ENCODE data around the gene NPAS2. TPM values are rescaled to one million over a fixed set of nuclear protein-coding genes. Genes with fewer than 3 reads are reported as not detected.

The NPAS2 gene
- total RNA-seq, 5 donors from 2014 or later (not counting 1 experiment from before 2014, with no cell fraction given): 3.5 to 9.5 (median 4.4) TPM

DNA sequence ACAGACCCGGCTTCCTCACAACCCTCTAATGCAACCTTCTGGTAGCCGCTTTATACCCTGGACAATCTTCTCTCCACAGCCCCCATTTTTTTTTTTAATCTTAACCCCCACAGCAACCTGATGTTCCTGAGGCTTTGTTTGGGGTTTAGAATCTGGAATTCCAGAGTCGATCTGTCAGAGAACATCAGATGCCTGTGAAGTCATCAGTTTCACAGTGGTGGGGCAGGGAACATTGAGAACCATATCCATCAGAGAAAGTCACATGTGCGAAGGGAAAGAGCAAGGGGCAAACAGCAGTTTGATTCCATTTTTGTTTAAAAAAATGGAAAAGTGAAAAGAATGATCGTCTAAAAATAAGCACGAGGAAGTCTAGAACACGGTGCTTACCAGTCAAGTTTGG lies 20.6 kb downstream of the NPAS2 start:
- H3K27me3 Mint-ChIP-seq: peaks cover 3 to 4% of the 10 kb centered on the region in 2 donors
- no peak overlapping the region for H3K4me3 ChIP-seq (ENCODE audit: control insufficient read depth in 1 of 2, extremely low read depth in 1 of 2, low read length in 1 of 2)
- H3K36me3 Mint-ChIP-seq: no peaks in the 10 kb centered on the region
- no peaks in the 10 kb centered on the region for H3K9me3 Mint-ChIP-seq
- H3K27me3 ChIP-seq (replicated peaks in 1 of 2; ENCODE audit: control insufficient read depth in 2 of 2, extremely low read depth in 1 of 2, insufficient read depth in 2 of 2, low read length in 1 of 2): peaks cover 0 to 16% of the 10 kb centered on the region in 2 experiments
- WGBS (ENCODE audit: insufficient coverage): 68% methylated on average over 4 of the region's 7 CpGs
- no peaks in the 10 kb centered on the region for H3K36me3 ChIP-seq (ENCODE audit: control insufficient read depth in 2 of 2, extremely low read depth in 1 of 2, insufficient read depth in 1 of 2, low read length in 1 of 2)
- no peaks in the 10 kb centered on the region for H3K4me1 Mint-ChIP-seq
- POLR2A ChIA-PET: no interaction called here
- H3K27ac Mint-ChIP-seq: no peak overlapping the region
- no peaks in the 10 kb centered on the region for H3K4me1 ChIP-seq (ENCODE audit: control insufficient read depth in 1 of 2, extremely low read depth in 1 of 2, insufficient read depth in 2 of 2, low read length in 2 of 2)
- ATAC-seq (replicated peaks in 1 of 4) (no peak), DNase-seq (no peak)
- H3K4me3 Mint-ChIP-seq: no peak overlapping the region
- no peak overlapping the region for H3K27ac ChIP-seq (ENCODE audit: low read length)
- no peaks in the 10 kb centered on the region for H3K9me3 ChIP-seq
- CTCF ChIA-PET: interaction anchor here in 1 of 2 donors (0.6 kb wide), 1 partner anchor 220 kb away, joined by 7 read pairs; no protein-coding TSS in a partner anchor

DNA sequence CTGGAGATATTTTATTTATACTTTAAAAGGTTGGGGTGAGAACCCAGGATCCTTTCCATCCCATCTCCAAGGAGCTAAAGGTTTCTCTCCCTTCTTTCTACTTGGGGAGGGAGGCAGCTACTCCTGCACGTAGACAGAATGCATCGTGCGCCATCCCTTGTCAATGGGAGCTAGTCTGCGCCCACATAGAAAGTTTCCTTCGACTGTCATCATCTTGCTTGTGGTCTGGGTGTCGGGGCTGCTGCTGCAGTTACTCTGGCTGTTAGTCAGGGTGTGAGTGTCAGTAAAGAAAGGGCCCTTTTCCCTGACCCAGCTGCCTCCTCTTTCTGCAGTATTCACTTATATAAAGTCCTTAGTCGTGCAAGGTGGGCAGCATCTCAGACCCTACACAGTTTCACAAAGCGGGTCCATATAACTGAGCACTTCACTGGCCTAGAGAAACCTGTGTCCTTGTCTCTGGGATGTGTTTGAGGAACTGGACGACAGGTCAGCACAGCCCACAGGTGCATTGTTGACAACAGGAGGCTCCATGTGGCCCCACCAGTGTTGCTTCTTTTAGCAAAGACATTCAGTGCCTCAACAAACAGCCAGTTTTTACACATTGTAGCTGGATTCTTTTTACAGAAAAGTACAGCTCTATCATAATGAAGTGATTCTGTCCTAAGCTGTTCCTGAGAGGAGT lies 22.4 kb downstream of the NPAS2 start:
- Mint-ChIP-seq H3K27me3 (no peaks in the 10 kb centered on the region), H3K27ac (no peak overlapping the region), H3K4me1 (no peaks in the 10 kb centered on the region), H3K4me3 (no peak overlapping the region), H3K36me3 (no peaks in the 10 kb centered on the region), H3K9me3 (no peaks in the 10 kb centered on the region)
- Histone ChIP-seq H3K4me1 (ENCODE audit: control insufficient read depth in 1 of 2, extremely low read depth in 1 of 2, insufficient read depth in 2 of 2, low read length in 2 of 2) (no peaks in the 10 kb centered on the region), H3K36me3 (ENCODE audit: control insufficient read depth in 2 of 2, extremely low read depth in 1 of 2, insufficient read depth in 1 of 2, low read length in 1 of 2) (no peaks in the 10 kb centered on the region), H3K9me3 (no peaks in the 10 kb centered on the region), H3K27me3 (replicated peaks in 1 of 2; ENCODE audit: control insufficient read depth in 2 of 2, extremely low read depth in 1 of 2, insufficient read depth in 2 of 2, low read length in 1 of 2) (peaks cover 0 to 16% of the 10 kb centered on the region in 2 experiments), H3K4me3 (ENCODE audit: control insufficient read depth in 1 of 2, extremely low read depth in 1 of 2, low read length in 1 of 2) (no peak overlapping the region), H3K27ac (ENCODE audit: low read length) (no peak overlapping the region)
- ChIA-PET CTCF (no interaction called here), POLR2A (no interaction called here)
- DNase-seq (no peak), ATAC-seq (replicated peaks in 1 of 4) (no peak)
- 85% methylated on average over 2 of the region's 9 CpGs for WGBS (ENCODE audit: insufficient coverage)

DNA sequence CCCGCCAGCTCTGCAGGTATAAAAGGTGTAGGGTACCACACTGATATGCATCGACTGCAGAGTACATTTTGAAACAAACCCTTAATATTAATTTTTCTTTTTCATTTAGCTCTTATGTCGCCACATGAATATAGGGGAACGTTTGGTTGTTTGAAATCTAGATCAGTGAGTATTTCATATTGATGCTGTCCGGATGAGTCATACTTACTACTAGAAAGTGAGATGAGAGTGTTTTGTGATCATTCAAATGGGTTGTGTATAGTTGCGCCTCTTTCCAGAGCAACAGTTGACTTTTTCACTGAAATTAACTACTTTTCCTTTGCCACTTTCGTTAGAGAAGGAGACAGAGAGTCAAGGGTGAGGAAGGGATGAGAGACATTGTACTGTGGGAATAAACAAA lies 24.6 kb downstream of the NPAS2 start:
- H3K27ac ChIP-seq (ENCODE audit: low read length): no peak overlapping the region
- no peak overlapping the region for H3K4me3 Mint-ChIP-seq
- peaks cover 2 to 19% of the 10 kb centered on the region in 2 experiments for H3K27me3 ChIP-seq (replicated peaks in 1 of 2; ENCODE audit: control insufficient read depth in 2 of 2, extremely low read depth in 1 of 2, insufficient read depth in 2 of 2, low read length in 1 of 2)
- no peaks in the 10 kb centered on the region for H3K36me3 ChIP-seq (ENCODE audit: control insufficient read depth in 2 of 2, extremely low read depth in 1 of 2, insufficient read depth in 1 of 2, low read length in 1 of 2)
- no peak for ATAC-seq (replicated peaks in 1 of 4)
- no peaks in the 10 kb centered on the region for H3K9me3 ChIP-seq
- WGBS (ENCODE audit: insufficient coverage): 35% methylated on average over 2 of the region's 7 CpGs
- peaks cover 0 to 2% of the 10 kb centered on the region in 2 donors for H3K27me3 Mint-ChIP-seq
- H3K36me3 Mint-ChIP-seq: no peaks in the 10 kb centered on the region
- H3K9me3 Mint-ChIP-seq: no peaks in the 10 kb centered on the region
- no peaks in the 10 kb centered on the region for H3K4me1 ChIP-seq (ENCODE audit: control insufficient read depth in 1 of 2, extremely low read depth in 1 of 2, insufficient read depth in 2 of 2, low read length in 2 of 2)
- no peak for DNase-seq
- POLR2A ChIA-PET: no interaction called here
- CTCF ChIA-PET: no interaction called here
- H3K4me1 Mint-ChIP-seq: no peaks in the 10 kb centered on the region
- no peak overlapping the region for H3K27ac Mint-ChIP-seq
- no peak overlapping the region for H3K4me3 ChIP-seq (ENCODE audit: control insufficient read depth in 1 of 2, extremely low read depth in 1 of 2, low read length in 1 of 2)

DNA sequence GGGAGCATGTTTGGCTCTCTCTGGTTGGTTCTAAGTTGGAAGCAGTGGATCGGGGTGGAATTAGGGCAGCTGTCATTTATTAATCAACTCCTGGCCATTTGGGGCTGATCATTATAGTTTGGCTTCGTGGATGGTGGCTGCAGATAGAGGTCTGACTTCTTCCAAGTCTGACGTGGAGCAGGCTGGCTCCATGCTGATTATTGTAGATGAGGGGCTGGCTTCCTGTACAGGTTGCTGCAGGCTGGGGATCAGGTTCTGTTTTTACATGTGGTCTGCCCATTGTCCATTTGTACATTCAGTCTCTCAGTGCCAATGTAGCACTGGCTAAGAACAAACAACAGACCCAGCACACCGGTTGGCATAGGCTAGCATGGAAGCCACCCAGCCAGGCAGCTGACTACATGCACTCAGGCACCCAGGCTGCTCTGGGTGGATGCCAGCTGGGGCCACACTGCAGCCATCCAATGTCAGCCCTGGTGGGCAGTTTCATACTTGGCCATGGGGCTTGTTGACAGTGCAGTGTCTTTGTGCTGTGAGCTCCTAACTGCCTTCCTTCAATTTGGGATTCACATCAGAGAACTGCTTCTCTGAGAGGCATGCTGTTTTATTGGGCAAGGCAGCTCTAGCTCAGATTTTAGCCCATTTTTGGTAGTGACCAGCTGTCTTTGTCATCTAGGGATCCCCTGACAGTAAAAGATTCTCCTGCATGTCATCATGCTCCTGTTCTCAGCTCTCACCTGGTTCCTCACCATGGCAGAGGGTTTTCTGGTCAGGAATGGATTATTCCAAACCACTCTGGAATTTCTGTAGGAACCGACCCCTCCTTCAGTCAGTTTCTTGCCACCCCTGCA lies 25.4 kb downstream of the NPAS2 start:
- Mint-ChIP-seq H3K9me3 (no peaks in the 10 kb centered on the region), H3K27ac (no peak overlapping the region), H3K27me3 (peaks cover 0 to 3% of the 10 kb centered on the region in 2 donors), H3K36me3 (no peaks in the 10 kb centered on the region), H3K4me1 (no peaks in the 10 kb centered on the region), H3K4me3 (no peak overlapping the region)
- H3K4me1 ChIP-seq (ENCODE audit: control insufficient read depth in 1 of 2, extremely low read depth in 1 of 2, insufficient read depth in 2 of 2, low read length in 2 of 2): no peaks in the 10 kb centered on the region
- ChIA-PET CTCF (interaction anchor here in 1 of 2 donors (0.7 kb wide), 1 partner anchor 1280 kb away, joined by 3 read pairs; no protein-coding TSS in a partner anchor), POLR2A (no interaction called here)
- WGBS (ENCODE audit: insufficient coverage): 86% methylated on average over 3 of the region's 5 CpGs
- H3K27ac ChIP-seq (ENCODE audit: low read length): no peak overlapping the region
- H3K36me3 ChIP-seq (ENCODE audit: control insufficient read depth in 2 of 2, extremely low read depth in 1 of 2, insufficient read depth in 1 of 2, low read length in 1 of 2): no peaks in the 10 kb centered on the region
- H3K27me3 ChIP-seq (replicated peaks in 1 of 2; ENCODE audit: control insufficient read depth in 2 of 2, extremely low read depth in 1 of 2, insufficient read depth in 2 of 2, low read length in 1 of 2): peaks cover 2 to 19% of the 10 kb centered on the region in 2 experiments
- no peaks in the 10 kb centered on the region for H3K9me3 ChIP-seq
- DNase-seq (no peak), ATAC-seq (replicated peaks in 1 of 4) (no peak)
- no peak overlapping the region for H3K4me3 ChIP-seq (ENCODE audit: control insufficient read depth in 1 of 2, extremely low read depth in 1 of 2, low read length in 1 of 2)

DNA sequence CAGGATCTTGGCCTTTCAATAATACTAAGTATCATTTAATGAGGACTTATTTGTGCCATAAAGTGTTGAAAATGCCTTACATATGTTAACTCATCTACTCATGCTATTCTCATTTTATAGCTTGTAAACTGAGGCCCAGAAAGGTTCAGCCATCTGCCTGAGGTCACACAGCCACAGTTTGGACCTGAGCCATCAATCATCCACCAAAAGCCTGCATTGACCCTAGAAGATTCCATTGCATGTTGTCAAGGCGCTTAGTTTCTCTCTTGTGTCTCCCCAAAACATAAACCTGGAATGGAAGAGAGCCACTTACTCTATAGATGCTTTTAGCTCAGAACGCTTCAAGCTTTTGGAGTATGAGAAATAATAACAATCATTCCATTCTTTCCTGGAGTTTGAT lies 26.8 kb downstream of the NPAS2 start:
- no peaks in the 10 kb centered on the region for H3K9me3 Mint-ChIP-seq
- H3K4me1 Mint-ChIP-seq: no peaks in the 10 kb centered on the region
- ChIA-PET POLR2A (no interaction called here), CTCF (no interaction called here)
- Histone ChIP-seq H3K36me3 (ENCODE audit: control insufficient read depth in 2 of 2, extremely low read depth in 1 of 2, insufficient read depth in 1 of 2, low read length in 1 of 2) (no peaks in the 10 kb centered on the region), H3K9me3 (no peaks in the 10 kb centered on the region), H3K4me1 (ENCODE audit: control insufficient read depth in 1 of 2, extremely low read depth in 1 of 2, insufficient read depth in 2 of 2, low read length in 2 of 2) (no peaks in the 10 kb centered on the region), H3K4me3 (ENCODE audit: control insufficient read depth in 1 of 2, extremely low read depth in 1 of 2, low read length in 1 of 2) (no peak overlapping the region), H3K27me3 (replicated peaks in 1 of 2; ENCODE audit: control insufficient read depth in 2 of 2, extremely low read depth in 1 of 2, insufficient read depth in 2 of 2, low read length in 1 of 2) (peaks cover 2 to 19% of the 10 kb centered on the region in 2 experiments), H3K27ac (ENCODE audit: low read length) (no peak overlapping the region)
- no peak overlapping the region for H3K27ac Mint-ChIP-seq
- no CpG with 5 or more reads among the region's 2 CpGs for WGBS (ENCODE audit: insufficient coverage)
- no peak overlapping the region for H3K4me3 Mint-ChIP-seq
- H3K36me3 Mint-ChIP-seq: no peaks in the 10 kb centered on the region
- H3K27me3 Mint-ChIP-seq: peaks cover 0 to 3% of the 10 kb centered on the region in 2 donors
- DNase-seq (no peak), ATAC-seq (replicated peaks in 1 of 4) (no peak)

DNA sequence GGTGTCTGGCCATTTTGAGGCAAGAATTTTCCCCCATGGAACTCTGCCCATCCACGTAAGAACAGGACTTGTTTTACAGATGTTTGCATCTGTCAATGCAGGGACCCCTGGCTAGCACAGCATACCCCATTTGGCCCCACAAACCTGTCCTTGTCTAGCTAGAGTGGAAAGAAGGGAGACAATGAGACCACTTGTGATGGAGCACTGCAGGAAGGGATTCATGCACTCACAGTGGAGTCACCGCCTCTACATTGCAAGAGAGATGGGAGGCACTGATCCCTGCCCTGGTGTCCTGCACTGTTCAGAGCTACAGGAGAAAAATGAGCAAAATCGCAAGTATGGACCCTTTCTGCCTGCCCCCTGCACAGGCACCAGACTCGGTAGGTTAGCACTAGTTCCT lies 32.5 kb downstream of the NPAS2 start:
- CTCF ChIA-PET: interaction anchor here in 1 of 2 donors (0.5 kb wide), 1 partner anchor 117 kb away, joined by 3 read pairs; no protein-coding TSS in a partner anchor
- 100% methylated on average over 2 of the region's 4 CpGs for WGBS (ENCODE audit: insufficient coverage)
- POLR2A ChIA-PET: no interaction called here

More for the DNA sequence above, 32.5 kb downstream of the NPAS2 start:
- no peaks in the 10 kb centered on the region for H3K36me3 Mint-ChIP-seq
- no peaks in the 10 kb centered on the region for H3K9me3 Mint-ChIP-seq
- ATAC-seq (replicated peaks in 1 of 4) (no peak), DNase-seq (no peak)
- Histone ChIP-seq H3K36me3 (ENCODE audit: control insufficient read depth in 2 of 2, extremely low read depth in 1 of 2, insufficient read depth in 1 of 2, low read length in 1 of 2) (no peaks in the 10 kb centered on the region), H3K27ac (ENCODE audit: low read length) (no peak overlapping the region), H3K4me1 (ENCODE audit: control insufficient read depth in 1 of 2, extremely low read depth in 1 of 2, insufficient read depth in 2 of 2, low read length in 2 of 2) (no peaks in the 10 kb centered on the region), H3K27me3 (replicated peaks in 1 of 2; ENCODE audit: control insufficient read depth in 2 of 2, extremely low read depth in 1 of 2, insufficient read depth in 2 of 2, low read length in 1 of 2) (peaks cover 2 to 3% of the 10 kb centered on the region in 2 experiments), H3K9me3 (no peaks in the 10 kb centered on the region), H3K4me3 (ENCODE audit: control insufficient read depth in 1 of 2, extremely low read depth in 1 of 2, low read length in 1 of 2) (no peak overlapping the region)
- no peak overlapping the region for H3K27ac Mint-ChIP-seq
- H3K4me3 Mint-ChIP-seq: no peak overlapping the region
- peaks cover 0 to 3% of the 10 kb centered on the region in 2 donors for H3K27me3 Mint-ChIP-seq
- H3K4me1 Mint-ChIP-seq: no peaks in the 10 kb centered on the region

Measured in T-cell (primary cell).